ENCODE data around the gene ZNF827.

Gene ZNF827

GRCh38 chr4:145823743-145824142 lies 114.9 kb downstream of the ZNF827 start:
- DNase-seq (ENCODE audit: extremely low spot score): no peak
- POLR2A ChIA-PET: no interaction called here
- CTCF ChIA-PET: interaction anchor here (1.4 to 1.6 kb wide), 2 partner anchors 12 to 16 kb away, joined by 3 read pairs; no protein-coding TSS in a partner anchor
- no peak for TF ChIP-seq CTCF (IDR thresholded peaks at IDR 0.05; ENCODE audit: control extremely low read depth, extremely low read depth, low read depth, missing control alignments)

- POLR2A ChIA-PET: no interaction called here
- no peak for TF ChIP-seq CTCF (IDR thresholded peaks at IDR 0.05; ENCODE audit: control extremely low read depth, extremely low read depth, low read depth, missing control alignments)
- CTCF ChIA-PET: interaction anchor here (1.0 to 1.6 kb wide), 3 partner anchors 9 to 14 kb away, joined by 3 read pairs; no protein-coding TSS in a partner anchor
- DNase-seq (ENCODE audit: extremely low spot score): no peak
These were observed 116.0 kb downstream of the ZNF827 start for GRCh38 chr4:145822581-145822980.

GRCh38 chr4:145822181-145822580 lies 116.4 kb downstream of the ZNF827 start:
- POLR2A ChIA-PET: no interaction called here
- no peak for TF ChIP-seq CTCF (IDR thresholded peaks at IDR 0.05; ENCODE audit: control extremely low read depth, extremely low read depth, low read depth, missing control alignments)
- CTCF ChIA-PET: interaction anchor here (1.1 kb wide), 1 partner anchor 9 kb away, joined by 3 read pairs; no protein-coding TSS in a partner anchor
- DNase-seq (ENCODE audit: extremely low spot score): no peak

DNA sequence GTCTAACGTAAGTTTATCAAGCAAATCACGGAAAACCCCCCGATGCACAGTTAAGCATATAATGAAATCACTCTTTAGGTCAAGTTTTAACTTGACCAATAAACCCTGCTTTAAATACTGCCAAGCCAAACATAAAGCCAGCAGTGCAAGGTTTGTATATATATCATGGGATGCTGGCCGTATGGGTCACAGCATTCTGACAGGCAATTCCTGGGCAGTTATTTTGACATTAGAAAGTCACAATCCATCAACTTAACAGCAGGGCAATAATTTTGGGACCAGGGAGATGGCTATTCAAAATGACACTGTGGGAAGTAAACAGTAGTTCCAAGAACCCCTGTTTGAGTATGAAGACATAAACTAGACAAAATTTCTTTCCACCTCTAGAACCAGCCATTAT lies 116.9 kb downstream of the ZNF827 start:
- DNase-seq (ENCODE audit: extremely low spot score): no peak
- TF ChIP-seq CTCF (IDR thresholded peaks at IDR 0.05; ENCODE audit: control extremely low read depth, extremely low read depth, low read depth, missing control alignments): no peak
- POLR2A ChIA-PET: no interaction called here
- CTCF ChIA-PET: no interaction called here

DNA sequence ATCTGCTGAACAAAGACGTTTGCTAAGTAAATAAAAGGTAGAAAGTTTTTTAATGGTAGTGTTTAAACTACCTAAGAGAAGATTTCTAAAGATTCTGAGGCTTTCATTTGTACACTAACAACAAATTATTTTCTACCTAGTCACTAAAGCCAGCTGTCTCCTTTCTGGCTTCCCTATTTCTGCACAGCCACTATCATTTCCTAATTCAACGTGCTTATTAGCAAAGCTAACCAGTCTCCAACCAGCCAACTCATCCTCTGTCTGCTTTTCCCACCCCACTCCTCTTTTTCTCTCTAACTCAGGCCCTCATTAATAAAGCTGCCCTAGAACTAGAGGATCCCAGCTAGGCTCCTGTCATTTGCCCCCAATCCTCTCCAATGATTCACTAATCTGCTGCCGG lies 118.2 kb downstream of the ZNF827 start:
- ChIA-PET CTCF (interaction anchor here (2.6 kb wide), 1 partner anchor 10 kb away, joined by 10 read pairs; no protein-coding TSS in a partner anchor), POLR2A (no interaction called here)

DNA sequence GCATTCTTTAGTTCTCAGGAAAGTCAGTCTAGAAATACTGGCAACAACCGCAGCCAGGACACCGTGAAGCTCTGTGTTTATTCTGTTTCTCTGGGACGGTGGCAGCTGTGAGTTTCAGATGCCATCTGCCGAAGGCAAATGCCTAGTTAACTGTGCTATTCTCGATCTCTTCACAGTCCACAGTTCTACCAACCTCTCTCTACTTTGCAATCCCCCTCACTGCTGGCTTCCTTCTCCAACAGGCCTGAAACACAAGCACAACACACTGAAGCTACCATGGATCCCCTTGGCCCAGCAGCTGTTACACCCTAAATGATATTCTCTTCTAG lies 118.8 kb downstream of the ZNF827 start:
- DNase-seq (ENCODE audit: extremely low spot score): no peak
- ChIA-PET POLR2A (no interaction called here), CTCF (interaction anchor here (1.4 to 2.6 kb wide), 2 partner anchors 10 to 19 kb away, joined by 3 to 10 read pairs; no protein-coding TSS in a partner anchor)
- TF ChIP-seq CTCF (IDR thresholded peaks at IDR 0.05; ENCODE audit: control extremely low read depth, extremely low read depth, low read depth, missing control alignments): no peak

More for the DNA sequence above, 118.2 kb downstream of the ZNF827 start:
- TF ChIP-seq CTCF (IDR thresholded peaks at IDR 0.05; ENCODE audit: control extremely low read depth, extremely low read depth, low read depth, missing control alignments): no peak
- no peak for DNase-seq (ENCODE audit: extremely low spot score)

All from GM10248 (cell line).